GM19025 (cell line): ENCODE measurements around the gene CAPNS2.

Experiments used
- ATAC-seq: cut with Tn5 transposase; IDR thresholded peaks from one replicate; pipeline ENCODE4 v1.9.1; 2021; ENCODE audit warnings: mild to moderate bottlenecking, low read depth, moderate library complexity; ENCODE audit not compliant: unreplicated experiment

Gene CAPNS2

GRCh38 chr16:55566432-55567175 is at the start of gene CAPNS2:
TSS of gene CAPNS2 (plus strand) at chr16:55566684. CDS start at chr16:55566757, 73 bp downstream.
- ATAC-seq: no peak

- no peak for ATAC-seq
These were observed 44.7 kb upstream of the CAPNS2 start for GRCh38 chr16:55521792-55522191.

GRCh38 chr16:55526441-55526840 is 40.0 kb upstream of the CAPNS2 start:
- ATAC-seq: no peak

- no peak for ATAC-seq
These were observed 38.6 kb upstream of the CAPNS2 start for GRCh38 chr16:55527885-55528284.

GRCh38 chr16:55529018-55529417 is 37.5 kb upstream of the CAPNS2 start:
- no peak for ATAC-seq

GRCh38 chr16:55530316-55530856 is 36.1 kb upstream of the CAPNS2 start:
- ATAC-seq: no peak

- no peak for ATAC-seq
These were observed 34.3 kb upstream of the CAPNS2 start for GRCh38 chr16:55532227-55532626.

- no peak for ATAC-seq
These were observed 31.7 kb upstream of the CAPNS2 start for GRCh38 chr16:55534756-55535155.

GRCh38 chr16:55539049-55539448 is 27.4 kb upstream of the CAPNS2 start:
- ATAC-seq: no peak

- ATAC-seq: no peak
These were observed 27.0 kb upstream of the CAPNS2 start for GRCh38 chr16:55539488-55539887.

GRCh38 chr16:55540221-55540620 is 26.3 kb upstream of the CAPNS2 start:
- no peak for ATAC-seq

- ATAC-seq: no peak
These were observed 23.9 kb upstream of the CAPNS2 start for GRCh38 chr16:55542459-55543082.

GRCh38 chr16:55543472-55543871 is 23.0 kb upstream of the CAPNS2 start:
- ATAC-seq: no peak

- no peak for ATAC-seq
These were observed 13.9 kb upstream of the CAPNS2 start for GRCh38 chr16:55552621-55553020.

GRCh38 chr16:55555436-55555835 is 11.0 kb upstream of the CAPNS2 start:
- no peak for ATAC-seq

GRCh38 chr16:55557186-55557585 is 9.3 kb upstream of the CAPNS2 start:
- no peak for ATAC-seq

- ATAC-seq: no peak
These were observed 7.3 kb upstream of the CAPNS2 start for GRCh38 chr16:55559233-55559632.

GRCh38 chr16:55559933-55560516 is 6.5 kb upstream of the CAPNS2 start:
- ATAC-seq: no peak

GRCh38 chr16:55561319-55561848 is 5.1 kb upstream of the CAPNS2 start:
- no peak for ATAC-seq

GRCh38 chr16:55562936-55563335 is 3.5 kb upstream of the CAPNS2 start:
- no peak for ATAC-seq

- no peak for ATAC-seq
These were observed 2.7 kb upstream of the CAPNS2 start for GRCh38 chr16:55563797-55564196.
